HepG2 (cell line): ENCODE measurements around the gene HSD17B8. TPM values are rescaled to one million over a fixed set of nuclear protein-coding genes. Genes with fewer than 3 reads are reported as not detected.
A peak's percentile ranks its signal among the peaks of the same experiment; 100 is the strongest.

Source experiments
- ARNT2 ChIP-seq: sonication (generic); formaldehyde crosslinking; IDR thresholded peaks from 2 replicates; pipeline ENCODE4 v1.8.0; 2022; ENCODE audit warnings: mild to moderate bottlenecking, low read depth, missing genetic modification reagents, moderate library complexity
- CEBPG ChIP-seq: IDR thresholded peaks from 2 replicates; pipeline ENCODE4 v1.6.1; 2016
- FOXC1 ChIP-seq: sonication (generic); formaldehyde crosslinking; IDR thresholded peaks from 2 replicates; pipeline ENCODE4 v1.8.0; 2022; ENCODE audit warnings: mild to moderate bottlenecking, missing genetic modification reagents, borderline replicate concordance
- GTF3A ChIP-seq: sonication (generic); formaldehyde crosslinking; conservative IDR thresholded peaks from 2 replicates; pipeline ENCODE4 v1.4.0; 2020; ENCODE audit warnings: mild to moderate bottlenecking, missing genetic modification reagents
- JUND ChIP-seq: sonication (generic); formaldehyde crosslinking; IDR thresholded peaks from 2 replicates; pipeline ENCODE4 v1.8.0; 2022; ENCODE audit warnings: mild to moderate bottlenecking, missing genetic modification reagents
- KAT8 ChIP-seq: IDR thresholded peaks from 2 replicates; pipeline ENCODE4 v1.6.1; 2016; ENCODE audit warnings: missing genetic modification reagents, missing compliant biosample characterization
- KDM3A ChIP-seq: IDR thresholded peaks from 2 replicates; pipeline ENCODE4 v1.6.1; 2018; ENCODE audit warnings: low read depth, missing compliant biosample characterization
- MBNL3 ChIP-seq: fragments of 250-450 bp; sonication (Bioruptor Pico); conservative IDR thresholded peaks from 2 replicates; pipeline ENCODE4 v1.8.0; 2022; ENCODE audit warnings: mild to moderate bottlenecking, inconsistent platforms
- NPAS2 ChIP-seq: sonication (generic); formaldehyde crosslinking; IDR thresholded peaks from 2 replicates; pipeline ENCODE4 v1.8.0; 2022; ENCODE audit warnings: mild to moderate bottlenecking, missing genetic modification reagents, borderline replicate concordance
- PHF8 ChIP-seq: sonication (generic); formaldehyde crosslinking; IDR thresholded peaks from 2 replicates; pipeline ENCODE4 v1.5.0; 2020; ENCODE audit warnings: missing genetic modification reagents
- SETDB1 ChIP-seq: sonication (generic); formaldehyde crosslinking; IDR thresholded peaks from 2 replicates; pipeline ENCODE4 v1.5.1; 2020; ENCODE audit warnings: missing genetic modification reagents, mild to moderate bottlenecking, borderline replicate concordance
- SMYD3 ChIP-seq: sonication (generic); formaldehyde crosslinking; IDR thresholded peaks from 2 replicates; pipeline ENCODE4 v1.8.1; 2023; ENCODE audit warnings: mild to moderate bottlenecking, missing genetic modification reagents
- TEAD2 ChIP-seq: sonication (generic); formaldehyde crosslinking; IDR thresholded peaks from 2 replicates; pipeline ENCODE4 v1.9.0; 2021; ENCODE audit warnings: missing genetic modification reagents
- TFDP1 ChIP-seq: IDR thresholded peaks from 2 replicates; pipeline ENCODE4 v1.6.1; 2016; ENCODE audit warnings: missing compliant biosample characterization, missing genetic modification reagents, borderline replicate concordance
- THAP9 ChIP-seq: sonication (generic); formaldehyde crosslinking; IDR thresholded peaks from 2 replicates; pipeline ENCODE4; 2020; ENCODE audit warnings: missing genetic modification reagents, mild to moderate bottlenecking, borderline replicate concordance
- YEATS2 ChIP-seq: sonication (generic); formaldehyde crosslinking; IDR thresholded peaks from 2 replicates; pipeline ENCODE4 v1.4.0; 2020; ENCODE audit warnings: missing genetic modification reagents, borderline replicate concordance
- ZMAT3 ChIP-seq: sonication (generic); formaldehyde crosslinking; conservative IDR thresholded peaks from 2 replicates; pipeline ENCODE4 v1.7.0; 2021; ENCODE audit warnings: missing genetic modification reagents
- ZNF280D ChIP-seq: sonication (generic); formaldehyde crosslinking; IDR thresholded peaks from 2 replicates; pipeline ENCODE4 v1.5.1; 2020; ENCODE audit warnings: mild to moderate bottlenecking, missing genetic modification reagents
- ZNF33B ChIP-seq: sonication (generic); formaldehyde crosslinking; IDR thresholded peaks from 2 replicates; pipeline ENCODE4 v1.5.1; 2020; ENCODE audit warnings: mild to moderate bottlenecking, missing genetic modification reagents
- ZNF530 ChIP-seq: sonication (generic); formaldehyde crosslinking; IDR thresholded peaks from 2 replicates; pipeline ENCODE4 v1.5.0; 2020; ENCODE audit warnings: low read depth, mild to moderate bottlenecking, missing genetic modification reagents
- ZNF790 ChIP-seq: sonication (generic); formaldehyde crosslinking; IDR thresholded peaks from 2 replicates; pipeline ENCODE4 v1.8.0; 2022; ENCODE audit warnings: missing genetic modification reagents, mild to moderate bottlenecking, borderline replicate concordance
- polyA plus RNA-seq, 8 experiments: library from polyadenylated mRNA; depleted of rRNA in 3 of 8; stranded (reverse) in 7 of 8; unstranded in 1 of 8; fragments of >200 nt; fragmentation: Illumina TruSeq in 4 of 8; extraction: Trizol in 4 of 8; gene quantifications; 2 replicates each; pipeline versions ENCODE4 v1.2.1 to v1.2.3, GENCODE V29; 2011 to 2016; ENCODE audit warnings: low read depth in 4 of 8, missing spikeins in 1 of 8, mixed read lengths in 1 of 8; ENCODE audit not compliant: insufficient read depth in 1 of 8
- total RNA-seq, 5 experiments: library from RNA; depleted of rRNA; stranded (reverse); fragments of >200 nt; fragmentation: Illumina TruSeq; extraction: Trizol; gene quantifications; 2 replicates each; pipeline ENCODE4 v1.2.3, GENCODE V29; 2016; ENCODE audit warnings: low read depth in 1 of 5

Gene HSD17B8
- total and polyA plus RNA-seq, 2 of the 13 experiments (the other 11 are each of a cell fraction or from before 2014, with no cell fraction given): 12.6 to 20.1 TPM

GRCh38 chr6:33161354-33162331 lies 42.8 kb upstream of the HSD17B8 start (continued):
- TF ChIP-seq SMYD3 (CRISPR knock-in tag): no peak
- TF ChIP-seq NPAS2 (CRISPR knock-in tag): no peak
- no peak for TF ChIP-seq YEATS2 (CRISPR knock-in tag)
- TF ChIP-seq ZMAT3 (CRISPR knock-in tag): peak; percentile 62; the same call in 1 of the 2 replicates
- 0 out of 2 replicates have a peak, but pooled peaks have one; percentile 86 for TF ChIP-seq ZNF790 (CRISPR knock-in tag)
- TF ChIP-seq TEAD2 (CRISPR knock-in tag): no peak
- 0 out of 2 replicates have a peak, but pooled peaks have one; percentile 31 for TF ChIP-seq ZNF33B (CRISPR knock-in tag)
- 0 out of 2 replicates have a peak, but pooled peaks have one; percentile 52 for TF ChIP-seq THAP9 (CRISPR knock-in tag)
- 0 out of 2 replicates have a peak, but pooled peaks have one; percentile 45 for TF ChIP-seq KAT8 (CRISPR knock-in tag)
- no peak for TF ChIP-seq GTF3A (CRISPR knock-in tag)
- TF ChIP-seq CEBPG (CRISPR knock-in tag): no peak
- TF ChIP-seq FOXC1 (CRISPR knock-in tag): peak; percentile 58
- TF ChIP-seq MBNL3 (CRISPR knock-in tag): no peak
- TF ChIP-seq ARNT2 (CRISPR knock-in tag): peak; percentile 84
- no peak for TF ChIP-seq SETDB1 (CRISPR knock-in tag)
- no peak for TF ChIP-seq ZNF530 (CRISPR knock-in tag)
- 0 out of 2 replicates have a peak, but pooled peaks have one; percentile 10 for TF ChIP-seq JUND
- peak; percentile 47; the same call in 1 of the 2 replicates for TF ChIP-seq TFDP1 (CRISPR knock-in tag)
- TF ChIP-seq PHF8: peak; percentile 42; the same call in 1 of the 2 replicates
- TF ChIP-seq ZNF280D (CRISPR knock-in tag): 0 out of 2 replicates have a peak, but pooled peaks have one; percentile 26
- TF ChIP-seq KDM3A (CRISPR knock-in tag): peak; percentile 86; the same call in 1 of the 2 replicates
